ENCODE data around the gene EEF2K. TPM values are rescaled to one million over a fixed set of nuclear protein-coding genes. Genes with fewer than 3 reads are reported as not detected.

Gene EEF2K
- total and polyA plus RNA-seq, 2 of the 13 experiments (the other 11 are each of a cell fraction or from before 2014, with no cell fraction given) = 22.0 to 23.8 TPM

DNA sequence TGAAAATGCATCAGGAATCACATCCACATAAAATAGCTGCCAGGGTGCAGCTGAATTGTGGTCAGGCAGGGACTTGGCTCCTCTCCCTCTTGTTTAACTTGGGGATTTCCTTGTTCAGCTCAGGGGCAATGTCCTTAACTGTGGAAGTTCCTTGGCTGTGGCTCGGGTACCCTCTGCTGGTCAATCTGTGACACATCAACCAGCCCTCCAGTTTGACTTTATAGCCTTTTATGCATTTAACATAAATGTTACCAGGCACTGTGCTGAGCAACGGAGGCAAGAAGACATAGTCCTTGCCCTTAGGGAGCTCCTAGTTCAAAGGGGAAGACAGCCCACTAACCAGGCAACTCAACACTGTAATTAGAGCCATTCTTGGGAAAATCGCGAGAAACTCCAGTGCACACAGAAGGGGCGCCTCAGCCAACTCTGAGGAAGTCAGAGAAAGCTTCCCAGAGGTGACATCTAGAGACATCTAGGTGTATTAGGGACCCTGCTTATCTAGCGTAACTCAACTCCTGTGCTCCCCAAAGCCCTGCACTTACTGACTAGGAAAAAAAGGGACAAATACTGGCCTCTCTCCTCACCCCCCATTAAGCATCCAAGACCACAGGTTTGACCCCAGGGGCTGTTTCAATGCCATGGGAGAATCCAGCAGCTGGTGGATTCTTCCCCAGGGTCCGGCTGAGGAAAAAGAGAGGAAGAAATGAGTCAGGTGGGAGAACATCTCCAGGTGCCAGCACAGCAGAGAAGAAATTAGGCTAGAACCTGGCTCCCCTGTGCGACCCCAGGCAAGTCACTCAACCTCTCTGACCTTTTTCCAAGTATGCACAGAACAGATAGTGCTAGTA is 17.3 kb upstream of the EEF2K start (continued):
- TF ChIP-seq FIP1L1 (IDR thresholded peaks at IDR 0.05; ENCODE audit: borderline replicate concordance, insufficient read depth, low read depth, low read length) (no peak), ZNF841 (CRISPR knock-in tag; IDR thresholded peaks at IDR 0.05; ENCODE audit: borderline replicate concordance) (no peak), PHF20 (CRISPR knock-in tag; IDR thresholded peaks at IDR 0.05) (no peak), ATRX (CRISPR knock-in tag; IDR thresholded peaks at IDR 0.05; ENCODE audit: borderline replicate concordance) (no peak), KLF11 (CRISPR knock-in tag; IDR thresholded peaks at IDR 0.05) (no peak; the same call in 1 of the 2 replicates), ZNF382 (CRISPR knock-in tag; IDR thresholded peaks at IDR 0.05; ENCODE audit: borderline replicate concordance) (no peak), HOXA3 (CRISPR knock-in tag; IDR thresholded peaks at IDR 0.05) (peak; percentile 43; the same call in 1 of the 2 replicates), YY1 (IDR thresholded peaks at IDR 0.05; ENCODE audit: insufficient read depth, insufficient replicate concordance, low read depth, low read length) (no peak), MTA3 (CRISPR knock-in tag; IDR thresholded peaks at IDR 0.05) (no peak), KAT8 (CRISPR knock-in tag; IDR thresholded peaks at IDR 0.05) (peak; percentile 70; the same call in 1 of the 2 replicates), PCBP2 (optimal IDR thresholded peaks at IDR 0.05; ENCODE audit: low read depth, low read length, poor library complexity, severe bottlenecking) (no peak), ZNF790 (CRISPR knock-in tag; IDR thresholded peaks at IDR 0.05; ENCODE audit: borderline replicate concordance) (no peak), HNRNPK (IDR thresholded peaks at IDR 0.05; ENCODE audit: low read depth, low read length, poor library complexity, severe bottlenecking) (no peak), SRSF4 (IDR thresholded peaks at IDR 0.05; ENCODE audit: low read depth, low read length, poor library complexity, severe bottlenecking) (no peak), TRIM24 (CRISPR knock-in tag; IDR thresholded peaks at IDR 0.05) (no peak), JUN (CRISPR knock-in tag; IDR thresholded peaks at IDR 0.05) (no peak), ZNF251 (CRISPR knock-in tag; IDR thresholded peaks at IDR 0.05) (no peak)
- TF ChIP-seq, protein P1, sequence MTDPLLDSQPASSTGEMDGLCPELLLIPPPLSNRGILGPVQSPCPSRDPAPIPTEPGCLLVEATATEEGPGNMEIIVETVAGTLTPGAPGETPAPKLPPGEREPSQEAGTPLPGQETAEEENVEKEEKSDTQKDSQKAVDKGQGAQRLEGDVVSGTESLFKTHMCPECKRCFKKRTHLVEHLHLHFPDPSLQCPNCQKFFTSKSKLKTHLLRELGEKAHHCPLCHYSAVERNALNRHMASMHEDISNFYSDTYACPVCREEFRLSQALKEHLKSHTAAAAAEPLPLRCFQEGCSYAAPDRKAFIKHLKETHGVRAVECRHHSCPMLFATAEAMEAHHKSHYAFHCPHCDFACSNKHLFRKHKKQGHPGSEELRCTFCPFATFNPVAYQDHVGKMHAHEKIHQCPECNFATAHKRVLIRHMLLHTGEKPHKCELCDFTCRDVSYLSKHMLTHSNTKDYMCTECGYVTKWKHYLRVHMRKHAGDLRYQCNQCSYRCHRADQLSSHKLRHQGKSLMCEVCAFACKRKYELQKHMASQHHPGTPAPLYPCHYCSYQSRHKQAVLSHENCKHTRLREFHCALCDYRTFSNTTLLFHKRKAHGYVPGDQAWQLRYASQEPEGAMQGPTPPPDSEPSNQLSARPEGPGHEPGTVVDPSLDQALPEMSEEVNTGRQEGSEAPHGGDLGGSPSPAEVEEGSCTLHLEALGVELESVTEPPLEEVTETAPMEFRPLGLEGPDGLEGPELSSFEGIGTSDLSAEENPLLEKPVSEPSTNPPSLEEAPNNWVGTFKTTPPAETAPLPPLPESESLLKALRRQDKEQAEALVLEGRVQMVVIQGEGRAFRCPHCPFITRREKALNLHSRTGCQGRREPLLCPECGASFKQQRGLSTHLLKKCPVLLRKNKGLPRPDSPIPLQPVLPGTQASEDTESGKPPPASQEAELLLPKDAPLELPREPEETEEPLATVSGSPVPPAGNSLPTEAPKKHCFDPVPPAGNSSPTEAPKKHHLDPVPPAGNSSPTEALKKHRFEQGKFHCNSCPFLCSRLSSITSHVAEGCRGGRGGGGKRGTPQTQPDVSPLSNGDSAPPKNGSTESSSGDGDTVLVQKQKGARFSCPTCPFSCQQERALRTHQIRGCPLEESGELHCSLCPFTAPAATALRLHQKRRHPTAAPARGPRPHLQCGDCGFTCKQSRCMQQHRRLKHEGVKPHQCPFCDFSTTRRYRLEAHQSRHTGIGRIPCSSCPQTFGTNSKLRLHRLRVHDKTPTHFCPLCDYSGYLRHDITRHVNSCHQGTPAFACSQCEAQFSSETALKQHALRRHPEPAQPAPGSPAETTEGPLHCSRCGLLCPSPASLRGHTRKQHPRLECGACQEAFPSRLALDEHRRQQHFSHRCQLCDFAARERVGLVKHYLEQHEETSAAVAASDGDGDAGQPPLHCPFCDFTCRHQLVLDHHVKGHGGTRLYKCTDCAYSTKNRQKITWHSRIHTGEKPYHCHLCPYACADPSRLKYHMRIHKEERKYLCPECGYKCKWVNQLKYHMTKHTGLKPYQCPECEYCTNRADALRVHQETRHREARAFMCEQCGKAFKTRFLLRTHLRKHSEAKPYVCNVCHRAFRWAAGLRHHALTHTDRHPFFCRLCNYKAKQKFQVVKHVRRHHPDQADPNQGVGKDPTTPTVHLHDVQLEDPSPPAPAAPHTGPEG (CRISPR knock-in tag; IDR thresholded peaks at IDR 0.05) = peak; percentile 49; the same call in 1 of the 2 replicates
- TF ChIP-seq, protein P2, sequence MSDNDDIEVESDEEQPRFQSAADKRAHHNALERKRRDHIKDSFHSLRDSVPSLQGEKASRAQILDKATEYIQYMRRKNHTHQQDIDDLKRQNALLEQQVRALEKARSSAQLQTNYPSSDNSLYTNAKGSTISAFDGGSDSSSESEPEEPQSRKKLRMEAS (IDR thresholded peaks at IDR 0.05) = no peak
- TF ChIP-seq, protein P3, sequence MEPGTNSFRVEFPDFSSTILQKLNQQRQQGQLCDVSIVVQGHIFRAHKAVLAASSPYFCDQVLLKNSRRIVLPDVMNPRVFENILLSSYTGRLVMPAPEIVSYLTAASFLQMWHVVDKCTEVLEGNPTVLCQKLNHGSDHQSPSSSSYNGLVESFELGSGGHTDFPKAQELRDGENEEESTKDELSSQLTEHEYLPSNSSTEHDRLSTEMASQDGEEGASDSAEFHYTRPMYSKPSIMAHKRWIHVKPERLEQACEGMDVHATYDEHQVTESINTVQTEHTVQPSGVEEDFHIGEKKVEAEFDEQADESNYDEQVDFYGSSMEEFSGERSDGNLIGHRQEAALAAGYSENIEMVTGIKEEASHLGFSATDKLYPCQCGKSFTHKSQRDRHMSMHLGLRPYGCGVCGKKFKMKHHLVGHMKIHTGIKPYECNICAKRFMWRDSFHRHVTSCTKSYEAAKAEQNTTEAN (CRISPR knock-in tag; conservative IDR thresholded peaks at IDR 0.05) = peak; percentile 47; the same call in 1 of the 2 replicates
- TF ChIP-seq, protein P4, sequence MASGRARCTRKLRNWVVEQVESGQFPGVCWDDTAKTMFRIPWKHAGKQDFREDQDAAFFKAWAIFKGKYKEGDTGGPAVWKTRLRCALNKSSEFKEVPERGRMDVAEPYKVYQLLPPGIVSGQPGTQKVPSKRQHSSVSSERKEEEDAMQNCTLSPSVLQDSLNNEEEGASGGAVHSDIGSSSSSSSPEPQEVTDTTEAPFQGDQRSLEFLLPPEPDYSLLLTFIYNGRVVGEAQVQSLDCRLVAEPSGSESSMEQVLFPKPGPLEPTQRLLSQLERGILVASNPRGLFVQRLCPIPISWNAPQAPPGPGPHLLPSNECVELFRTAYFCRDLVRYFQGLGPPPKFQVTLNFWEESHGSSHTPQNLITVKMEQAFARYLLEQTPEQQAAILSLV (CRISPR knock-in tag; IDR thresholded peaks at IDR 0.05; ENCODE audit: borderline replicate concordance) = no peak

All from HepG2 (cell line).